ENCODE results near the gene NID1.

The NID1 gene

GRCh38 chr1:235953801-235954200 is 111.1 kb downstream of the NID1 start:
- DNase-seq, result no peak

GRCh38 chr1:235952950-235953615 is 111.8 kb downstream of the NID1 start:
- no peak for DNase-seq

GRCh38 chr1:235951661-235952060 is 113.2 kb downstream of the NID1 start:
- no peak for DNase-seq

- no peak for DNase-seq
These were observed 114.6 kb downstream of the NID1 start for GRCh38 chr1:235950318-235950717.

GRCh38 chr1:235948774-235949427 is 116.0 kb downstream of the NID1 start:
- DNase-seq, result no peak

GRCh38 chr1:235947989-235948388 is 116.9 kb downstream of the NID1 start:
- no peak for DNase-seq

- no peak for DNase-seq
These were observed 118.3 kb downstream of the NID1 start for GRCh38 chr1:235946571-235946981.

- DNase-seq, result no peak
These were observed 118.9 kb downstream of the NID1 start for GRCh38 chr1:235945775-235946570.

- no peak for DNase-seq
These were observed 121.2 kb downstream of the NID1 start for GRCh38 chr1:235943581-235944114.

GRCh38 chr1:235942979-235943575 is 121.8 kb downstream of the NID1 start:
- DNase-seq, result no peak

- DNase-seq, result no peak
These were observed 122.3 kb downstream of the NID1 start for GRCh38 chr1:235942625-235942934.

GRCh38 chr1:235941876-235942624 is 122.8 kb downstream of the NID1 start:
- no peak for DNase-seq

GRCh38 chr1:235940285-235940684 is 124.6 kb downstream of the NID1 start:
- DNase-seq, result no peak

- no peak for DNase-seq
These were observed 125.5 kb downstream of the NID1 start for GRCh38 chr1:235939480-235939775.

GRCh38 chr1:235938709-235939479 is 126.0 kb downstream of the NID1 start:
- DNase-seq, result no peak

- no peak for DNase-seq
These were observed 127.8 kb downstream of the NID1 start for GRCh38 chr1:235937123-235937522.

- no peak for DNase-seq
These were observed 129.4 kb downstream of the NID1 start for GRCh38 chr1:235935235-235936225.

- no peak for DNase-seq
These were observed 131.1 kb downstream of the NID1 start for GRCh38 chr1:235933766-235934116.

GRCh38 chr1:235933017-235933765 is 131.7 kb downstream of the NID1 start:
- no peak for DNase-seq

GRCh38 chr1:235932090-235932510 is 132.8 kb downstream of the NID1 start:
- DNase-seq, result no peak
